ENCODE results near the gene POU2F3. TPM values are rescaled to one million over a fixed set of nuclear protein-coding genes. Genes with fewer than 3 reads are reported as not detected.
A peak's percentile ranks its signal among the peaks of the same experiment; 100 is the strongest.

Gene POU2F3
- total RNA-seq, 4 donors from 2014 or later, result 58.2 to 219 (median 105) TPM

- peak overlapping the region; percentile 99 for H3K27ac ChIP-seq
- H3K4me1 ChIP-seq, result peaks cover 51% of the 10 kb centered on the region
- TF ChIP-seq POLR2A (IDR thresholded peaks at IDR 0.05) (no peak), POLR2AphosphoS5 (IDR thresholded peaks at IDR 0.05) (no peak), EP300 (IDR thresholded peaks at IDR 0.05) (no peak), CTCF (IDR thresholded peaks at IDR 0.05) (no peak)
- DNase-seq (ENCODE audit: low spot score in 2 of 2), result no peak
- H3K27me3 ChIP-seq, result no peaks in the 10 kb centered on the region
- WGBS, result under 1% methylated on average over 19 of the region's 19 CpGs
- peaks cover under 1% of the 10 kb centered on the region for H3K36me3 ChIP-seq
- H3K9me3 ChIP-seq, result no peaks in the 10 kb centered on the region
- H3K4me3 ChIP-seq, result peak overlapping the region; percentile 86
These were observed 95.6 kb downstream of the POU2F3 start for GRCh38 chr11:120335556-120335907.

GRCh38 chr11:120335908-120336640 lies 96.1 kb downstream of the POU2F3 start, which contains the start of gene ARHGEF12:
Gene ARHGEF12, plus strand, starts transcription at chr11:120336413. Its CDS starts 831 bp downstream, at chr11:120337244.
- DNase-seq (ENCODE audit: low spot score in 2 of 2), result peak; percentile 96 to 97
- peak within 1 kb of the TSS; percentile 99 for H3K27ac ChIP-seq
- H3K9me3 ChIP-seq, result no peaks in the 10 kb centered on the region
- H3K4me1 ChIP-seq, result peaks cover 56% of the 10 kb centered on the region
- H3K4me3 ChIP-seq, result peak within 1 kb of the TSS; percentile 86
- H3K36me3 ChIP-seq, result no peaks in the 10 kb centered on the region
- TF ChIP-seq POLR2A (IDR thresholded peaks at IDR 0.05) (peak; percentile 61 to 82), POLR2AphosphoS5 (IDR thresholded peaks at IDR 0.05) (peak in 1 of 3 donors; percentile 92), CTCF (IDR thresholded peaks at IDR 0.05) (no peak), EP300 (IDR thresholded peaks at IDR 0.05) (no peak)
- H3K27me3 ChIP-seq, result no peaks in the 10 kb centered on the region
- WGBS, result 0% methylated on average over 7 of the region's 92 CpGs

DNA sequence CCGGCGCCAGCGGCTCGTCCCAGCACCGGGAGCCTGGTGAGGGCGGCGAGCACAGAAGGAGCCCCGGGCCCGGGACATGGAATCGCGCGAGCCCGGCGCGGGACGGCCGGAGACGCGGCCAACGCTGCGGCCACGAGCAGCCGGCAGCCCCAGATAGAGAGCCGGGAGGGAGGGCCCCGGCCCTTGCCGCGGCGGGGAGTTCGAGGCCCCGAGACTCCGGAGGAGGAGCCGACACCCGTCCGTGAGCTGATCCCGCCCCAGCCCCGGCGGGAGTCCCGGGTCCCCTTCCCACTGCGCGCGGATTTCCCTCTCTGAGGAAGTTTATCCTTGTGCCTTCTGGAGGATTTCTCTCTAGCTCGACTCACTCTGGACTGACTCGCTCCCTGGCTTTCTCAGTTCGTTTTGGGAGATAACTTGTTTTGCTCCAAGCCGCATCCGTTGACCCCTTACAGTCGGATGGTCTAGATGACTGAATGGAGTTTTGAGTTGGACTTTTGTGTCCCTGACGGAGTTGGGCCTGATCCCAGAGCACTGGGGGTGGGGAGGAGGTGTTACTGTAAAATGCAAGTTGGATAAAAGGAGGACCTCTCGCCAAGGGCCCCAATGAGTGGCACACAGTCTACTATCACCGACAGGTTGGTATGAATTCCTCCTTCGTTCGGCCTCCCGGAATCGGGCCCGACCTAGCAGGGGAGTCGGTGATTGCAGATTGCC lies 96.9 kb downstream of the POU2F3 start:
- WGBS, result 1% methylated on average over 42 of the region's 56 CpGs
- TF ChIP-seq POLR2AphosphoS5 (IDR thresholded peaks at IDR 0.05) (no peak), POLR2A (IDR thresholded peaks at IDR 0.05) (peak in 1 of 2 donors; percentile 49)
- peaks cover 58% of the 10 kb centered on the region for H3K4me1 ChIP-seq
- peak in 1 of 2 donors; percentile 84 for DNase-seq (ENCODE audit: low spot score in 2 of 2)
- no peaks in the 10 kb centered on the region for H3K9me3 ChIP-seq
- peak overlapping the region; percentile 99 for H3K27ac ChIP-seq
- peak overlapping the region; percentile 86 for H3K4me3 ChIP-seq
- no peaks in the 10 kb centered on the region for H3K36me3 ChIP-seq
- H3K27me3 ChIP-seq, result no peaks in the 10 kb centered on the region

DNA sequence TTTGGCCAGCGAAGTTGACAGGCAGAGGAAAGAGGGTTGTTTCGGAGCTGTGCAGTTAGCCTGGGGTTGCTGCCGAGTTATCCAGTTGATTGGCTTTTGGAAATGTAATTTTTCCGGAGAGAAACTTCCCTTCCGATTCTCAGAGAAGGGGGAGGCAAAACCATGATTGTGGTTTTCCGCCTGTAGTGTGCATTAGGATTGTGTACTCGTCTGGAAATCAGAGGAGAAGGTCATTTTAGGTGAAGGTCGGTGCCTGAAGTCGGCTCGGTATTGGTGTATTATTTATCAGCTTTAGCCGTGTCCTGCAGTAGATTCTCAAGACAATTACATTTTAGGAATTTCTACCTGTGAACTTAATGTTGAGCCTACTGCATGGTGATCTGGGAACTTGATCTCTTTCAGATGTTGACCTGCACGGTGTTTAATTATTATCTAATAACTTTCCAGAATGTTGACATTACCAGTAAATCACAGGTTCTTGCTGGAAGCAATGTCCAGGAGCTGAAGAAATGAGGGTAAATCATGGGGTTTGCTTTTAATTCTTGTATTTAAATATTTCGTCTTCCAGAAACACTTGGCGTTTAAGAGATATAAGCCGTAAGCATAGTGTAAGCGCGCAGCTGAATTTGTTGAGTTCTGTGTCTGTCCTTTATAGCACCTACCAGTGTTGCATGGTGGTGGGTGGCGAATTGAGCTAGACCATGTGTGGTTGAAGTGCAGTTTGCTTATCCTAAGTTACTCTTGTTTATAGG lies 97.6 kb downstream of the POU2F3 start:
- H3K27me3 ChIP-seq, result no peaks in the 10 kb centered on the region
- peaks cover 66% of the 10 kb centered on the region for H3K4me1 ChIP-seq
- H3K9me3 ChIP-seq, result no peaks in the 10 kb centered on the region
- no peaks in the 10 kb centered on the region for H3K36me3 ChIP-seq
- H3K4me3 ChIP-seq, result peak overlapping the region; percentile 86
- H3K27ac ChIP-seq, result peak overlapping the region; percentile 99
- 4% methylated on average over 18 of the region's 18 CpGs for WGBS
- TF ChIP-seq CTCF (IDR thresholded peaks at IDR 0.05) (no peak), POLR2A (IDR thresholded peaks at IDR 0.05) (no peak), POLR2AphosphoS5 (IDR thresholded peaks at IDR 0.05) (no peak), EP300 (IDR thresholded peaks at IDR 0.05) (no peak)
- no peak for DNase-seq (ENCODE audit: low spot score in 2 of 2)

DNA sequence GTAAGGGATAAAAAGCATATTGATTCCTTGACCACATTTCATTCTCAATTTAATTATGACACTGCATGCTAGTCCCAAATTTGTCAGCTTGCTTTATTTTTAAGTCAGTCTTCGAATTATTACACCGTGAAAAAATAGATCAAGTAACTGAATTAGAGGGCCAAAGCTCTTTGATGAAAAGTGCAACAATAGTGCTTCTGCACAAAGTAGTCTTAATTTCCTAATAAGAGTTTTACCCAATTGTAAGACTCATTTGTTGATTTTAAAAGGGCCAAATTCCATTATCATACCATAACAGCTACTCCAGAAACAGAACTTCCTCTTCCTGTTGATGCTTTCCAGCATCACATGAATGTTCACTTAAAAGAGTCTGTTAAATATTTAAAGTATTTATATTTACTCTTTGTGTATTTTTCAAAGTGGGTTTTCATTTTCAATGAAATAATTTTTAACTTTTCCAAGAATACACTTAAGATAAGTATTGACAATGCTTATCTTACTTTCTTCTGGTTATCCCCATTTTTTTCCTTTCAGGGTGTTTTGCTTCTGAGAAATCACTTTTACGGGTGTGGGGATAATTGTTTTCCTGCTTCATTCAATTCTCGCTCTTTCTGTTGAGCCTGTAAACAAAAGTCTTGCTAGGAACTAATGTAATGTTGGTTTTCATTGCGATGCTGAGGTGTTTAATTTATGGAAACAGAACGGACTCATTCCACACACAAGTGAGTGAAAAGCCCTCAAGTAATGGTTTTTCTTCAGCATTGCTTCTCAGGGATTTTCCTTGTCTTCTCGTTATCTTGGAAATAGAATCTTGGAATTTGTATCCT lies 98.4 kb downstream of the POU2F3 start:
- peak overlapping the region; percentile 99 for H3K27ac ChIP-seq
- TF ChIP-seq CTCF (IDR thresholded peaks at IDR 0.05), result no peak
- no peak for TF ChIP-seq EP300 (IDR thresholded peaks at IDR 0.05)
- no peak for TF ChIP-seq POLR2AphosphoS5 (IDR thresholded peaks at IDR 0.05)
- no peak for TF ChIP-seq POLR2A (IDR thresholded peaks at IDR 0.05)
- H3K27me3 ChIP-seq, result no peaks in the 10 kb centered on the region
- H3K9me3 ChIP-seq, result no peaks in the 10 kb centered on the region
- peak overlapping the region; percentile 86 for H3K4me3 ChIP-seq
- H3K4me1 ChIP-seq, result peaks cover 66% of the 10 kb centered on the region
- H3K36me3 ChIP-seq, result no peaks in the 10 kb centered on the region
- 17% methylated on average over 7 of the region's 7 CpGs for WGBS
- no peak for DNase-seq (ENCODE audit: low spot score in 2 of 2)
